Mesothelial cell of epicardium (in vitro differentiated cells): ENCODE measurements around the gene MAP2K6. TPM values are rescaled to one million over a fixed set of nuclear protein-coding genes. Genes with fewer than 3 reads are reported as not detected.

ENCODE experiments used
- DNase-seq, 2 experiments: peaks; one replicate each; pipeline ENCODE4 v3.0.0; 2021; ENCODE audit warnings: low spot score in 2 of 2; ENCODE audit not compliant: unreplicated experiment in 2 of 2
- H3K27ac Mint-ChIP-seq: 2 replicates; pipeline ENCODE4 v1.8.0; 2021; ENCODE audit warnings: mixed read lengths
- H3K27me3 Mint-ChIP-seq: 2 replicates; pipeline ENCODE4 v1.8.0; 2021; ENCODE audit warnings: low read depth, mixed read lengths
- H3K36me3 Mint-ChIP-seq: 2 replicates; pipeline ENCODE4 v1.8.0; 2021; ENCODE audit warnings: mixed read lengths
- H3K4me1 Mint-ChIP-seq: 2 replicates; pipeline ENCODE4 v1.8.0; 2021; ENCODE audit warnings: mixed read lengths
- H3K4me3 Mint-ChIP-seq: 2 replicates; pipeline ENCODE4 v1.8.0; 2021; ENCODE audit warnings: mild to moderate bottlenecking, moderate library complexity, mixed read lengths
- H3K9me3 Mint-ChIP-seq: 2 replicates; pipeline ENCODE4 v1.8.0; 2021; ENCODE audit warnings: mixed read lengths
- total RNA-seq: library from RNA; stranded (reverse); gene quantifications from 3 replicates; pipeline ENCODE4 v1.2.1, GENCODE V29; 2021
- TF ChIP-seq, protein P1 (sequence below): fragments of 200-600 bp; sonication (generic); IDR thresholded peaks from one replicate; pipeline ENCODE4 v1.5.0; 2021; ENCODE audit warnings: antibody characterized with exemption; ENCODE audit not compliant: unreplicated experiment

Gene MAP2K6
- total RNA-seq, 1 donor from 2014 or later: 21.2 TPM

DNA sequence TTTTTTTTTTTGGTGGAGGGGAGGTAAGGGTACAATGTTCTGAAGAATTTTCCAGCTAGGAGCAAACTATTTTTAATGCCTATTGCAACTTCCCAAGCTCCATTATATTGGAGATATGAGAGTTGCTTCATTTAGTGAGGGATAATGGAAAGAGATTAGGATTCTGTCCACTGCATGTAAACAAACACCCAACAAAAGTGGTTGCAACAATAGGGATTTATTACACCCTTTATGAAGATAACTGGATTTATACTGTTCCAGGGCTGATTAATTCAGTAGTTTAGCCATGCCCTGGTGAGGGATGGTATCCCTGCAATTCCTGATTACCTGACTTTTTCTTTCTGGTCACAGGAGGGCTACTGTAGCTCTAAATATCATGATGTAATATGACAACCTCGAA, 40.5 kb downstream of the MAP2K6 start:
- H3K9me3 Mint-ChIP-seq: no peaks in the 10 kb centered on the region
- H3K4me1 Mint-ChIP-seq: peaks cover 4% of the 10 kb centered on the region
- H3K36me3 Mint-ChIP-seq: peaks cover 1% of the 10 kb centered on the region
- DNase-seq: no peak
- H3K4me3 Mint-ChIP-seq: no peak overlapping the region
- TF ChIP-seq, protein P1, sequence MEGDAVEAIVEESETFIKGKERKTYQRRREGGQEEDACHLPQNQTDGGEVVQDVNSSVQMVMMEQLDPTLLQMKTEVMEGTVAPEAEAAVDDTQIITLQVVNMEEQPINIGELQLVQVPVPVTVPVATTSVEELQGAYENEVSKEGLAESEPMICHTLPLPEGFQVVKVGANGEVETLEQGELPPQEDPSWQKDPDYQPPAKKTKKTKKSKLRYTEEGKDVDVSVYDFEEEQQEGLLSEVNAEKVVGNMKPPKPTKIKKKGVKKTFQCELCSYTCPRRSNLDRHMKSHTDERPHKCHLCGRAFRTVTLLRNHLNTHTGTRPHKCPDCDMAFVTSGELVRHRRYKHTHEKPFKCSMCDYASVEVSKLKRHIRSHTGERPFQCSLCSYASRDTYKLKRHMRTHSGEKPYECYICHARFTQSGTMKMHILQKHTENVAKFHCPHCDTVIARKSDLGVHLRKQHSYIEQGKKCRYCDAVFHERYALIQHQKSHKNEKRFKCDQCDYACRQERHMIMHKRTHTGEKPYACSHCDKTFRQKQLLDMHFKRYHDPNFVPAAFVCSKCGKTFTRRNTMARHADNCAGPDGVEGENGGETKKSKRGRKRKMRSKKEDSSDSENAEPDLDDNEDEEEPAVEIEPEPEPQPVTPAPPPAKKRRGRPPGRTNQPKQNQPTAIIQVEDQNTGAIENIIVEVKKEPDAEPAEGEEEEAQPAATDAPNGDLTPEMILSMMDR: no peak
- no peak overlapping the region for H3K27ac Mint-ChIP-seq
- no peaks in the 10 kb centered on the region for H3K27me3 Mint-ChIP-seq

DNA sequence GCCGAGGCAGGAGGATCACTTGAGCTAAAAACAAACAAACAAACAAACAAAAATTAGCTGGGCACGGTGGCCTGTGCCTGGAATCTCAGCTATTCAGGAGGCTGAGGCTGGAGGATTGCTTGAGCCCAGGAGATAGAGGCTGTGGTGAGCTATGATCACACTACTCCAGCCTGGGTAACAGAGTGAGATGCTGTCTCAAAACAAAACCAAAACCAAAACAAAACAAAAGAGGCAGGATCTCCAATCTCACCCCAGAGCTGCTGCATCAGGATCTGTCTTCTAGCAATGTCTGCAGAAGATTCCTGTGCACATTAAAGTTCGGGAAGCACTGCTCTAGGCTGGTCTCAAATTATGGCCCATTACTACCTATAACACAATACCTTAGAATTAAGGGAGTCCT, 43.1 kb downstream of the MAP2K6 start:
- H3K27me3 Mint-ChIP-seq: no peaks in the 10 kb centered on the region
- DNase-seq: no peak
- no peak overlapping the region for H3K27ac Mint-ChIP-seq
- TF ChIP-seq, protein P1: no peak
- peaks cover 2% of the 10 kb centered on the region for H3K4me1 Mint-ChIP-seq
- H3K36me3 Mint-ChIP-seq: peaks cover 1% of the 10 kb centered on the region
- H3K4me3 Mint-ChIP-seq: no peak overlapping the region
- no peaks in the 10 kb centered on the region for H3K9me3 Mint-ChIP-seq

DNA sequence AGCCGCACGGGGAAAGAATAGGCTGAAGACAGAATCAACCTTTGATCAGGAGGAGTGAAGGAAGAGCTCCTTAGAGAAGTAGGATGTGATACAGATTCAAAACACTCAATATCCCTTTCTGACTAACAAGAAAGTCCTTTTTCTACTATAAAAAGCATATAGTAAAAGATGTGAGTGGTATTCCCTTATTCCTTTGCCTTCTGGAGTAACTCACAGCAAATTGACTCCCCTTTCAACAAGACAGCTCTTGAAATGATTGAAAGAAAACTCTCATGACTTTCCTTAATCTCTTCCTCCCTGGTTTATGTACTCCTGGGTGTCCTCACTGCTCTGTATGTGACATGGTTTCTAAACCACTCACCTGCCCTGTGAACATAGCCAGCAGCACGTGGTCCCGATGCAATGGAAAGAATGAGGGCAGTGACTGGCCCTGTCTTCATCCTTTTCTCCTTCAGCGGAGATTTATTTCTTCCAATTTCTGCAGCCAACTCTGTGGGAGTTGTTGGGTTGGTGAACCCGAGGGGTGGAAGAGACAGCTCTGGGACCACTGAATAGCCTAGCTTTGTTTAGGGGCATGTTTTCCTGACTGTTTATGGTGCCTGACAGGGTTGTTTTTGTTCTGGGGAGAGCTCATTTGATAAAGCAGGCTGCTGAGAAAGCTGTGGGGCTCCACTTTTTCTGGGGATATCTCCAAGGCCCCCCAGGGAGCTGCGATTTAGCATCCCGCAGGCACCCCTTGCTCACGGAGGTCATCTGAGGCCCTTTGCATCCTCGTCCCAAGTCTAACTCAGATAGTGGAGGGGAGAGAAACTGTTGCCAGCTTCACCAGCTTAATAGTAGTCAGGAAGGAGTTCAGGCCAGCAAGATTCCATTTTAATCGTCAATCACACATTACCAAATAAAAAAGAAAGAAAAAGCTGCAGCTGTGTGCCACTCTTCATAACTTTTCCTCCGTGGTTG, 46.7 kb downstream of the MAP2K6 start:
- Mint-ChIP-seq H3K4me3 (no peak overlapping the region), H3K9me3 (peaks cover under 1% of the 10 kb centered on the region), H3K27me3 (no peaks in the 10 kb centered on the region), H3K36me3 (peaks cover under 1% of the 10 kb centered on the region), H3K4me1 (no peaks in the 10 kb centered on the region), H3K27ac (no peak overlapping the region)
- TF ChIP-seq, protein P1: no peak
- no peak for DNase-seq

DNA sequence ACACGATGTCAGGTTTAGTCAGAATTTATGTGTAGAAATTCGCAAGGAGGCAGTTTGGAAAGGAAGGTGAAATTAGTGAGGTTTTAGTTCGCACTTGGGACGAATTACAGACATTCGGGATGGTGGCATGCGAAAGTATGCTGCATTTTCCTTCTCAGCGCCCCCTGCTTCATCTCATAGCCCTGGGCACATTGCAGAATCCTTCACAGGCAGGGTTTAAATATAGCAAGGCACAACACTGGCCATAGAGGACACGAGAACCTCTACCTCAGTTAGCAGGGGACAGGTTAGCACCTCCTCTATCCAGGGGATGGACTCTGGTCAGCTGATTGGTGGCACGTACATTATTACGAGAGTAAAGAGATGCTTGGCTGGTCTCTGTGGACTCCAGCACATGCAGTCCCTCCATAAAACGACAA, 47.5 kb downstream of the MAP2K6 start:
- H3K9me3 Mint-ChIP-seq: peaks cover 7% of the 10 kb centered on the region
- no peaks in the 10 kb centered on the region for H3K27me3 Mint-ChIP-seq
- no peak overlapping the region for H3K4me3 Mint-ChIP-seq
- TF ChIP-seq, protein P1: no peak
- H3K36me3 Mint-ChIP-seq: peaks cover 3% of the 10 kb centered on the region
- no peak for DNase-seq
- H3K27ac Mint-ChIP-seq: no peak overlapping the region
- no peaks in the 10 kb centered on the region for H3K4me1 Mint-ChIP-seq

DNA sequence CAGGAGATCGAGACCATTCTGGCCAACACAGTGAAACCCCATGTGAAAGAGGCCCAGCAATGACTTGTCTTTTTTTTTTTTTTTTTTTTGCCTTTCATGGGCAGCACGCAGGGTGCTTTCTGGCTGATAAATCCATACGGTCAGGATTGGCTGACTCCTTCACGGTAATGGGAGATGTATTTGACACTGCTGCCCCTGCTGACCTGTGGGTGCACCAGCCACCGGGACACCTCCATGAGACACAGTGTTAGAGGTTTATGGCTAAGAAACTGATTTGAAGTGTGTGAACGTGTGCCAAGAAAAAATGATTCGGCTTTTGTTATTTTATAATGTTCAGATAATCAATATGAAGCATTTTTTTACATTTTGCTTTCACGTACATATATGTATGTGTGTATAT, 48.4 kb downstream of the MAP2K6 start:
- Mint-ChIP-seq H3K36me3 (peaks cover 3% of the 10 kb centered on the region), H3K4me1 (no peaks in the 10 kb centered on the region), H3K4me3 (no peak overlapping the region), H3K9me3 (peaks cover 7% of the 10 kb centered on the region), H3K27me3 (no peaks in the 10 kb centered on the region), H3K27ac (no peak overlapping the region)
- DNase-seq: no peak
- TF ChIP-seq, protein P1: no peak
